Ammon's horn (tissue), 1 donor: ENCODE data around the gene NEK6.

Experiments
- DNase-seq: peaks from one replicate; pipeline ENCODE4 v3.0.0-alpha.2; 2016; ENCODE audit warnings: low spot score

NEK6 gene

DNA sequence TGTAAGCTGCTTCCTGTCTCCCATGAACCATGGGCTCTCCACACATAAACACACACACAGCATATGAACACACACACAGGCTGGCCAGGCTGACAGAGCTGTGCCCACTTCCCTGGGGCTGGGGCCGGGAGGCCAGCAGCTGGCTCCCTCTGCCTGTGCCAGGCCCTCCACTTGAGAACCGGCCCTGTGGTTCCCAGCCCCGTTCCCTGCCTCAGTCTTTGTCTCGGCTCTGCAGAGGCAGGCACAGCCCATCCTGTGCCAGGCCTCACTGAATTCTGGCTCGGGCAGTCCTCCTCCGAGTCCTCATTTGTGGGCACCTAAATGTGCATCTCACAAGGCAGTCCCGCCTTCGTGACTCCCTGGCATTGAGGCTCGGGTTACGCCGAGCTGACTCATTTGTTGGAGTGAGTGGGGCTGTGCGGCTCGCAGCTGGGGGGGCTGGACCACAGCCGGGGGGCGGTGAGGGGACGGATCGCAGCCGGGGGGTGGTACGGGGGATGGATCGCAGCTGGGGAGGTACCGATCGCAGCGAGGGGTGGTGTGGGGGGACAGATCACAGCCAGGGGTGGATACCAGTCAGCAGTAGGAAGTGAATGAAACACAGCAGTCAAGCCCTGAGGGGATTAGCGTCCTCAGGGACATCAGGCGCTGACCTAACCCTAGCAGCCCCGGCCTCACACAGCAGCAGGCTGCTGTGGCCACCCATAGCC is 85.2 kb downstream of the NEK6 start:
- DNase-seq: peak; percentile 80

DNA sequence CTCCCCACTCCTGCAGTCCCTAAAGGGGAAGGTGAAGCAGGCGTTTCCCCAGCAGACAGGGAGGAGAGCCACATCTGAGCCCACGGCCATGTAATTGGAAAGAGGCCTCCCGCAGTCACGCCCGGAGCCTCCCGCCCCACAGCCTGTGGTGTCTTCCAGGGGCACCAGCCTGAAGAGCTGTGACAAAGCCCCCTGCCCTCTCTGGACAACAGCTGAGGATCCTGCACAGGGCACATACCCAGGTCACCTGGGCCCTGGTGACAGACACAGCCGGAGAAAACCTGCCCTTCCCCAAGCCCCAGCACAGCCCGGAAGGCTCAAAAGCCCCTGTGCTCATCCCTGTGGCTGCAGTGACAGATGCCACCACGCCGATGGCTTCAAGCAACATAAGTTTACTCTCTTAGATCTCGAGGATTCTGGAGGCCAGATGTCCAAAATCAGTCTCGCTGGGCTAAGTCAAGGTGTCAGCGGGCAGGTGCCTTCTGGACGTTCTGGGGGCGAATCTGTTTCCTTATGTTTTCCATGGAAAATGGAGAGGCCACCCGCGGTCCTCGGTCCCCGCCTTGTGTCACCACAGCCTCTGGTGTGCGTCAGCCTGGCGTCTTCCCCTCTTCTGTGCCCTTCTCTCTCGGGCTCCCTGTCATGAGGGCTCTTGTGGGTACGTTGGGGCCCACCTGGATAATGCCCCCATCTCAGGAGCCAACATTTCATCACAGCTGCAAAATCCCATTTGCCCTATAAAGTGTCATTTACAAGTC is 86.0 kb downstream of the NEK6 start:
- DNase-seq: no peak

DNA sequence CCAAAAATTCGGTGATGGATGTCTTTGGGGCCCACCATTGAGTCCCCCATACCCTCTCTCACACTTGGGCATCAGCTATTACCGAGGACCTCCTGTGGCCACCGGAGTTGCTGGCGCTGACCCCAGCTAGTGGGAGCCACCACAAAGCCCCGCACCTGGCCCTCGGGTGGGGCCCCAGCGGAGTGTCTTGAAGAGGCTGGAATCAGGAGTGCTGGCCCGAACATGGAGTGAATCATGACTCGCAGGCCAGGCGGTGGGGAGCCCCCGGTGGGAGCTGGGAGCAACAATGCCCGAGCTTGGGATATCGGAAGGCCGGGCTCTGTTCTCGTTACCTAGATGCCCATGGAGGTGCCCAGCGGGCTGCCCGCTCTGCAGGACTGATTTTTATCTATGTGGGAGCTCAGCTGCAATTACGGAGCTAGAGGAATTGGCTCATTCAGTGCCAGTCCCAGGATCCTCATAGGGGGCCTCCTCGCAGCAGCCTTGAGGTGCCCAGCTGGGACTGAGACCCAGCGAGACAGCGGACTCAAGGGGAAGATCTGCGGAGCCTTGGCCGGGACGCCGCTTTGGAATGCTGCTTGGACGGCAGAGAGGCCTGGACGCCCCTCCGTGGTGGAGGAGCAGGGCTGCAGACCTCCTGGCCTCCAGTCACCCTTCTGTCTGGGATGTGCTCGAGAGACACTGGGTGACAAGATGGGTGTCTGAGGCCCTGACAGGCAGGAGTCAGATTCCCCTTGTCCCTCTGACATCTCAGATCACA is 86.7 kb downstream of the NEK6 start:
- DNase-seq: no peak

DNA sequence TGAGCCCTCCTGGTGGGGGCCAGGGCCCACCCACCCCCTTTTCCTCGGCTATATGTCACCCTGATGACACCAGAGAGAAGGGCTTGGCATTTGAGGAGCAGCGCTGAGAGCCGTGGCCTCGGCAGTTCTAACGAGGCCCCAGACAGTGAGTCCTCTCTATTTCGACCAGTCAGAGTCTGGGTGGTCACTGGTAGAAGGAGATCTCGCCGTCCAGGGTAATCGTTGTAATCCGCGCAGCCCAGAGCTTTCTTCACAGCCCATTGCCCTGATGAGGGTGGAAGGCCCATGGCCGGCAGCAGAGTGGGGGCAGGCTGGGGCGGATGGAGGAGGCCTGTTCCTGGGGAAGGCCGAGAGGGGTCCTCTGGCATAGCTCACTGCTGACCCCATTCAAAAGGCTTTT is 87.3 kb downstream of the NEK6 start:
- DNase-seq: no peak

DNA sequence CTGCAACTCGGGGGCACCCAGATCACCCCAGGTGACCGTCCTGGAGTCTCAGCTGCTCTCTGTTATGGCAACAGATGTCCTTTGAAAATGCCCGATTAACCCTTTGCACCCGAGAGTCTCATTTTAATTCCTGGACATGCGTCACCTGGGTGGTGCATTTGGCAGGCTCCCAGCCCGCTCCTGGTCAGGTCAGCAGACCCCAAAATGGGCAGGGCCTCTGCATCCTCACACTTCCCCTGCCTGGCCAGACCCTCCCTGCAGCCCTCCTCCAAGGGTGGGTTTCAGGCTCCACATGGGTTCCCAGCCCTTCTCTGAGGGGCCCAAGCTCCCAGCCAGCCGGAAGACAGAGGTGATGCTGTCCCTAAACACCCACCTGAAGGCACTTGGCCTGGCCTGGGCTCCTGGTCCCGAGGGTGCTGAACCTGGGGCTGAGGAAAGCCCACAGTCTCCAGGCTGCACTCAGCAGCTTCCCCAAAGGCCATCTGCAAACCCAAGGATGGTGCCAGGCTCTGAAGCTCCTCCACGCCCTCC is 88.1 kb downstream of the NEK6 start:
- no peak for DNase-seq

DNA sequence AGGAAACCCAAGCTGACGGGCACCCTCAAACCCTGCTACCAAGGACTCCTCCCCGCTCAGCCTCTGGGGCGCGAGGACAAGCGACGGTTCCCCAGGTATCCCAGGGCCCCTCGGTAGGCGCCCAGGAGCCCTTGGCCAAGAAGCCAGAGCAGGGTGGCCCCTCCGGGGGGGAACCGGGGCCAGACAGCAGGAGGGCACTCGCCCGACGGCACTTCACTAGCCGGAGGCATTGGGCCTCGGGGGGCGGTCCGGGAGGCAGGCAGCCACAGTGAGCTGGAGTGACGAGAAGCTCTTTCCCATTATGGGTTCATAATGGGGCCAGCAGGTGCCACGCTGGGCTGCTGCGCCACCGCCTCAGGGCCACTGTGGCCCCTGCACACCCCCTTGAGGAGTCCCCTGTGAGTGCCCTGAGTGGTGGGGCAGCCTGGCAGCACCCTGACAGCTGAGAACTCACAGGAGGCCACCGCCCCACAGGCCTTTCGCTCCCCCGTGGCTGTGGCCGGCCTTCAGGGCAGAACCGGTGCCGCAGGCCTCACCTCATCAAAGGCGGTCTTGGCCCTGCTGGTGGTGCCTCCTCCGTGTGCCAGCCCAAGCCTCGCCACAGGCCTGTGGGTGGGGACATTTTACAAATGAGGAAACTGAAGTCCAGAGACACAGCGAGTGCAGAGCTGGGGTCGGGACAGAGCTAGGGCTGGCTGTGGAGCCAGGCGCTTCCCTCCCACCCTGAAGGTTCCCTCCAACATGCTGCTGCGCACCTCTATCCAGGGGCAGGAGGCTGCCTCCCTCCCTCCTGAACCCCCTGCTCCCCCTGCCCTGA is 88.8 kb downstream of the NEK6 start:
- no peak for DNase-seq

DNA sequence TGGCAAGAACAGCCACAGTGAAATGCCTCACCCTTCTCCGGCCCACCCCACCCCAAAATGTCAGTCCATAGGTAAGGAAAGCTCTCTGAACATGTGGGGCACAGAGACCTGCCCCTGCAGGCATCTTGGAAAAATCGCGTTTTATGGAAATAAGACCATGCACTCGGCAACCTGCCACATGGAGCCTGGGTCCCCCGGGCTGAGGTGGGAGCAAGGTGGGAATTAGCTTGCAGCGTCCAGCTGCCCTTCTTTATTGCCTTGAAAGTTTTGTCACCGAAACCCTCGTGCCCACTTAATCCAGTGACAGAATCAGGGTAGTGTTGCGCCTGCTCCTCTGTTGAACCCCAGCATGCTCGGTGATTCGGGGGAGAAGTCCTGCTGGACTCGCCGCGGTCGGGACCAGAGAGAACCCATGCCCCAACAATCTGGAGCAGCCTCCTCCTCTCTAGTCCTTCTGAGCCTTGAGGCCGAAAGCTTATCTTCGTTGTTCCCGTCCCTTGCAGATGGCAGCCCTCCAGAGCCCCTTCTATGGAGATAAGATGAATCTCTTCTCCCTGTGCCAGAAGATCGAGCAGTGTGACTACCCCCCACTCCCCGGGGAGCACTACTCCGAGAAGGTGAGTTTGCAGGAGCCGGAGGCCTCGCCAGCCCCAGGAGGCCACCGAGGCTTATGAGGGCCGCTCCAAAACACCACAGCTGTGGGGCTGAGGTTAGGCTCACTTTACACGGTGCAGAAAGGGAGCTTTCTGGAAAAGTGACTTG is 89.6 kb downstream of the NEK6 start:
- no peak for DNase-seq

DNA sequence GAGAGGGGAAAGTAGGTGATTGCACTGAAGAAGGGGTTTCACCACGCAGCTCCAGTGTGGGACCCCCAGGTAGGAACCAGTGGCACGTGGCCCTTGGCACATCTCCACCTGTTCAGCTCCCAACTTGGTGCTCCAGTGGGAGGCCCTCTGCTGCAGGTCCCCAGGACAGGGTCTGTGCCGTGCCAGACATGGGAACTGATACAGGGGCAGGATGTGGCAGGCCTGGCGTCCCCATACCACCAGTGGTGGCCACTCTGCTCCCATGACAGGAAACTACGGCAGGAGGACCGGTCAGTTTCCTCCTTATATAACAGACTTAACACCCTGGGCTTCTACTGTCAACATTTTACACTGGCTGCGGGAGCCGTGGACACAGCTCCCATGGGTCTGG is 90.2 kb downstream of the NEK6 start:
- DNase-seq: no peak

DNA sequence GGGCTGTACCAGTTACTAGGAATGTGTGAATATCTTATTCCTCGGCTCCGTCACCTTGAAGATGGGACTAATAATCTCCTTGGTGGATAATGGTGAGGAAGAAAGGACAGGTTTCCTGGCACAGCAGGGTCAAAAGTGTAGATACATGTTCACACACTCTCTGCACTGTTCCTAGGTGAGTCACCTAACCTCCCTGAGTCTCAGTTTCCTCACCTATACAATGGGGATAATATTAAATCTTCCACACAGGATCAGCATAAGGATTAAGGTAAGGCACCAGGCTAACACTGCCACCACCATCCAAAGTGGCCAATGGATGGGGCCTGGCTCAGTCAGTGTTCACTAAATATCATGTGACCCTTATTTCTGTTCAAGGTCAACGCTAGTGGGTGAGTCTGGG is 90.6 kb downstream of the NEK6 start:
- DNase-seq: no peak

DNA sequence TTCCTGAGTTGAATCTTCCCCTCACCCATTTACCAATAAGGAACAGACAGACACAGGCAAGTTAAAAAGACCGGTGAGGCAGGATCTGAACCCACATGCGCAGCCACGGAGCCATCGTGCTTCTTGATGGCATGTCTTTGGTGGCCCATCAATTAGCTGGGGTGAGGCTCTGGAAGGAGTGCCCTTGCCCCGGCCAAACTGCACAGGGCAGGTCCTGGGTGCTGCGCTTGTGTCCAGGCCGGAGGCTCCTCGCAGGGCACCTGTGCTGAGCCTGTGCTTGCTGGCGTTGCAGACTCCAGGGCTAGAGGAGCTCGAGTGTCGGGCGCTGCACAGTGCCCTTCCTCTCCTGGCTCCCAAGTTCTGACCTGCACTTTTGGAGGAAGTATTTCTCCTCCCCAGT is 91.1 kb downstream of the NEK6 start:
- no peak for DNase-seq

DNA sequence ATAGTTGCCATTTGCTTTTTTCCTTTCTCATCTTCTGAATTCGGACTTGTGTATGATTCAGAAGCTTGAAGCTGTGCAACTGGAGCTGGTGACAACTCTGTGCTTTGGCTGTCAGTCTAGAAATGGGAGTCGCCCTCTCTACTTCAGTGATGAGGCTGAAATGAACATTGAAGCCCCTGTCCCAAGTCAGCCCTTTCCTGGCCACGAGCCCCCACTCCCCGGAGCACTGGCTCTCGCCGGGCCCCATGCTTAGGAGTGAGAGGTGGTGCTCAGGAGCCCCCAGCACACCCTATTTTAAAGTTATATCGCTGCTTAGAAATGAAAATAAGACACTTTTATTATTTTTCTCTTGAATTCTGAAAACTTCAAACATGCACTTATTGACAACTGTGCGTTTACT is 91.5 kb downstream of the NEK6 start:
- no peak for DNase-seq

DNA sequence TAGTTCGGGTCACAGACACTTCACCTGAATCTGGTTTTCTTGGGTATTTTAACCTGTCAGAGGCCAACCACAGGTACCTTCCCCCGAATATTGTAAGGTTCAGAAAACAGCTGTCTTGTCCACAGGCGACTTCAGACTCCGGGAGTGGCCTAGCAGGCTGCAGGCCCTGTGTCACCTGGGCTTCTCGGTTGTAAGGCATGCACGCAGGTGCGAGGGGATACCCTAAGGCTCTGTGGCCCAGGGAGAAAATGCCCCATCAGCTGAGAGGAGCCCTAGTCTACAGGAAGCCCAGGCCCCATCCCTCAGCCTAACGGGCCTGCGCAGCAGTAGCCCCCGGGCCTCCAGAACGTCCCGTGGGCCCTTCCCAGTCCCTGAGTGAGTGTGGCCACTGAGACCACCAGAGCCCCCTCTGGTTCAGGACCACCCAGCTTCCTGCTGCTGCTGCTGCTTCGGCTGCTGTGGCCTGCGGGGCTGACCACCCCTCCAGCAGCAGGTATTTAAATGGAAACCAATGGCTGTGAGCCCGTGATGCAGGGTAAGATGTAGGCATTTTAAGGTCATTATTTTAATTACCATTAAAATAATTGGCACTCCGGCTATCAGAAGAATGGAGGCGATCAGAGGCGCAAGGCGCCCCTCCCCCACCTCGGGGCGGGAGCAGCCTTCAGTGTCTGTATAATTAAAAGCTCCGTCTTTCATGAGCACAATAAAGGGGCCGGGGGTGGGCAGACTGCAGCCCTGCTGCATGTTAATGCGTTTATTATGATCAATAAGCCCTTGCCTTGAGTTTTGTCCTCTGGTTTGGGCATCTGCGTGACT is 92.1 kb downstream of the NEK6 start:
- DNase-seq: no peak

DNA sequence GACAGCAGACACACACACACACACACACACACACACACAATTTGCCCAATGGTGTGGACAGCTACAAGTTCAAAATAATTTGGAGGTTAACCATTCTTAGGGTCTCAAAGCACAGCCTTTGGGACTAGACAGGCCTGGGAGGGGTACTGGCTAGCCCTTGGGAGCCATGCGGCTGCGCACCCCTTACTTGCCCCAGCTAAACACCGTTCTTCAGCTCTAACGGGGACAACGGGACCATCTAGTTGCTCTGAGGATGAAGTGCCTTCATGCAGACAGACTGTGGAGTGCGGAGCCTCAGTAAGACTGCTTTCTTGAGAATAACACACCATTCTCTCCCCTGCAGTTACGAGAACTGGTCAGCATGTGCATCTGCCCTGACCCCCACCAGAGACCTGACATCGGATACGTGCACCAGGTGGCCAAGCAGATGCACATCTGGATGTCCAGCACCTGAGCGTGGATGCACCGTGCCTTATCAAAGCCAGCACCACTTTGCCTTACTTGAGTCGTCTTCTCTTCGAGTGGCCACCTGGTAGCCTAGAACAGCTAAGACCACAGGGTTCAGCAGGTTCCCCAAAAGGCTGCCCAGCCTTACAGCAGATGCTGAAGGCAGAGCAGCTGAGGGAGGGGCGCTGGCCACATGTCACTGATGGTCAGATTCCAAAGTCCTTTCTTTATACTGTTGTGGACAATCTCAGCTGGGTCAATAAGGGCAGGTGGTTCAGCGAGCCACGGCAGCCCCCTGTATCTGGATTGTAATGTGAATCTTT is 92.9 kb downstream of the NEK6 start:
- no peak for DNase-seq

DNA sequence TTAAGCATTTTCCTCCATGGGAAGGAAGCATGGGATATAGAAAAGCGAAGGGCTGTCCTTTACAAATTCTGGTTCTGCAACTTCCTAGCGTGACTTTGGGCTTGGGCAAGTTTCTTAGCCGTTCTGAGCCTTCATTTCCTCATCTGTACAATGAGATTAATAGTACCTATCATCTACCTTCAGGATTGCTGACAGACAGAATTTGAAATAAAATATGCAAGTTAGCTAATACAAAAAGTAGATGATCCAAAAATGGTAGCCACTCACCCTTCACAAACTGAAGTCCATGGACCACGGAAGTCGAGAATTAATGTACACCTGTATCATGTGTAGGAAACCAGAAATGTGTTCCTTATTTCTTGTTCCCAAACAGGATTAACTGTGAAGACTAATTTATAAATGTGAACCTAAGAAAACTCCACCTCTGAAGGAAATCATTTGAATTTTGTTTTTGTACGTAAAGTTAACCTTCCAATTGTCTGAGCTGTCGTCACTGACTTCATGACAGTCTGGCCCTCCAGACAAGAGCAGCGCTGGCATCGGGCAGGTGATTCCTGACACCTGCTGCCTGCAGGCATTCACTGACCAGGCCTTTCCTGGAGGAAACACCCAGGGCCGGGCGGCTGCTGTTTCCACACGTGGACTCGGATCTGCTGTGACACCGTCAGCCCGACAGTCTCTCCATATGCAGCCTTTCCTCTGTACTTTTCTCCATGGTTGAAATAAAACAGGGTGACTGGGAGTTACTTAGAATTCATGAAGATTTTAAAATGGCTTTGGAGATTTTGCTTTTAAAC is 94.1 kb downstream of the NEK6 start:
- no peak for DNase-seq

DNA sequence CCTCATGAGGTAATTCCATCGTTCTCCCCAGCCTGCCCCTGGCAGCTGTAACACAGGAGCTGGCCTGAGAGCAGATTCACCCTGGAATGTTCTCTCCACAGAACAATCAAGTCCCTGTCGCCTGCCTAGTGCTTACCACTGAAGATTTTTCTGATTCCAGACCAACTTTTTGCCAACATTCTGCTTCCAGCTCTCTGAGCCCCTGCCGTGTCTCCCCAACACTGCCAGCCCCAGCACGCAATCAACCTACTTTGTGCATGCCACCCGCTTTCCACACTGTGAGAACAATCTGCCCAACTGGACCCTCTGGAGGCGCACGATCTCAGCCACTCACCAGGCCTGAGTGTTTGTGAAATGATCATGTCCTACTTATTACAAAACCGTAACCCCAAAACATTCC is 94.9 kb downstream of the NEK6 start:
- peak; percentile 46 for DNase-seq

DNA sequence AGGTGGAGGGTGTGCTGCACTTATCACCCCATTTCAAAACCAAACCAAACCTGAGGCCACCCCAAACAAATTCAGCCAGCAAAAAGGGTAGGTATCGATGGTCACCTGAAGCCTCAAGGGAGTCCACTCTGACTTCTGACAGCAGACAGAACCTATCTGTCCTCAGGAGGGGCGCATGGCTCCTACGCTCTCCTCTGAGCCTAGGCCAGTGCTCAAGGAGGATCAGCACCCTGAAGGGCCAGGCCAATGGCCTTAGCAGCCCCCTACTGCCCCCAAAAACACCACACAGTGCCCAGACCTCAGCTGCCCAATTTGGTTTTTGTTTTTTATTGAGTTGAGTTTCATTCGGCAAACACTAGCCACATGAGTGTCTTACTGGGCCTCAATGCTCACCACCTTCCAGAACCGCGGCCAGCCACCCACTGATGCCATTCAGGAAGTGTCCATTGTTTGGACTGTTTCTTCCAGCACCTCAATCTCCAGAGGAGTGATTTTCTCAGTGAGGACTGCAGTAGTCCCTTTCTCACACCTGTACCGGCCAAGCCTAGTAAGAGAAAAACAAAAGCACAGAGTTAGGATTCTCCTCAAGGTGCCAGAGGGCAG is 95.5 kb downstream of the NEK6 start:
- no peak for DNase-seq

DNA sequence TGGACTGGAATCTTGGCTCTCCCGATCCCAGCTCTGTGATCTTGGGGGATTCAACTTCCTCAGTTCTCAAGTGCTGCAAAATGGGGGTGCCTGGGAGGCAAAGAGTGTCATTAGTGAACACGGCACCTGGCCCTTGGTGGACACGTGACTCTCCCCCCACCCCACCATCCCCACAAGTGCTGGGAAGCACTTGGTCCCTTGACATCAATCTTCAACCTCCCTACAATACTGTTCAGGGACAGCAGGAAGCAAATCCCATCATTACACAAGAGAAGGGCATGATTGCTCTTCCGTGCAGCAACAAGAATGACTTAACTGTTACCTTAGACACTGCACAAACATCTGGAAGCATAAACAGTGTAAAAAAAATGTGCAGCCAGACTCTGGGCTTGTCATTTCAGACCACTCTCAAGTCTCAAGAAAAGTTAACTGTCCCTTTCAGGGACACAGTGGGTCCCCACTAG is 96.1 kb downstream of the NEK6 start:
- DNase-seq: no peak
